GM19238 (cell line): Measurements from ENCODE around the gene OR2T34.
"Not testable (repeated sequence)": the region's sequence is repeated elsewhere in the genome, so short reads cannot be mapped to it uniquely, and the experiment has no call there.

Source experiments
- DNase-seq: peaks from one replicate; pipeline ENCODE4 v3.0.0; 2011; ENCODE audit warnings: low spot score; ENCODE audit not compliant: insufficient read length

The OR2T34 gene

GRCh38 chr1:248574657-248575056 lies at the start of gene OR2T34:
OR2T34 (minus strand) TSS chr1:248574757; CDS start chr1:248574757, 0 bp downstream.
- not testable (repeated sequence) for DNase-seq

- peak; percentile 35 for DNase-seq
These were observed 48.0 kb upstream of the OR2T34 start for GRCh38 chr1:248622570-248623001.

GRCh38 chr1:248621770-248622169 lies 47.2 kb upstream of the OR2T34 start:
- no peak for DNase-seq

GRCh38 chr1:248618878-248619277 lies 44.3 kb upstream of the OR2T34 start:
- no peak for DNase-seq

- DNase-seq, result no peak
These were observed 43.6 kb upstream of the OR2T34 start for GRCh38 chr1:248618119-248618518.

- DNase-seq, result no peak
These were observed 39.2 kb upstream of the OR2T34 start for GRCh38 chr1:248613742-248614141.

- DNase-seq, result no peak
These were observed 37.4 kb upstream of the OR2T34 start for GRCh38 chr1:248611883-248612414.

GRCh38 chr1:248610301-248610700 lies 35.7 kb upstream of the OR2T34 start:
- DNase-seq, result no peak

- DNase-seq, result no peak
These were observed 24.8 kb upstream of the OR2T34 start for GRCh38 chr1:248599396-248599795.

- DNase-seq, result no peak
These were observed 23.0 kb upstream of the OR2T34 start, which contains the start of gene OR2T10 for GRCh38 chr1:248597589-248597988. OR2T10 (minus strand) TSS chr1:248597700; CDS start chr1:248593768, 3,932 bp downstream.

GRCh38 chr1:248596615-248597014 lies 22.1 kb upstream of the OR2T34 start:
- no peak for DNase-seq

GRCh38 chr1:248593226-248593625 lies 18.7 kb upstream of the OR2T34 start:
- no peak for DNase-seq

GRCh38 chr1:248592655-248593054 lies 18.1 kb upstream of the OR2T34 start:
- DNase-seq, result no peak

- no peak for DNase-seq
These were observed 15.5 kb upstream of the OR2T34 start for GRCh38 chr1:248590055-248590454.

- DNase-seq, result no peak
These were observed 14.8 kb upstream of the OR2T34 start for GRCh38 chr1:248589334-248589733.

- DNase-seq, result no peak
These were observed 10.7 kb upstream of the OR2T34 start for GRCh38 chr1:248585266-248585665.

GRCh38 chr1:248576260-248576980 lies 1.9 kb upstream of the OR2T34 start:
- no peak for DNase-seq

- DNase-seq, result not testable (repeated sequence)
These were observed 701 bp downstream of the OR2T34 start for GRCh38 chr1:248573856-248574255.

- not testable (repeated sequence) for DNase-seq
These were observed 2.5 kb downstream of the OR2T34 start for GRCh38 chr1:248572049-248572448.

- DNase-seq, result not testable (repeated sequence)
These were observed 3.7 kb downstream of the OR2T34 start for GRCh38 chr1:248570811-248571210.

- DNase-seq, result not testable (repeated sequence)
These were observed 5.5 kb downstream of the OR2T34 start for GRCh38 chr1:248569049-248569448.

- DNase-seq, result peak; percentile 0
These were observed 8.8 kb downstream of the OR2T34 start for GRCh38 chr1:248565530-248566373.
